GM10248 (cell line): Measurements from ENCODE around the gene RUFY3.
A peak's percentile ranks its signal among the peaks of the same experiment; 100 is the strongest.
"Not testable (repeated sequence)": the region's sequence is repeated elsewhere in the genome, so short reads cannot be mapped to it uniquely, and the experiment has no call there.

Source experiments
- CTCF ChIA-PET: fragments of 300-600 bp; sonication (Branson Sonifier 250); formaldehyde crosslinking; extraction: SDS; loops from one replicate; lab custom pipeline; 2021; ENCODE audit warnings: antibody characterized with exemption; lab: Yijun Ruan, JAX
- POLR2A ChIA-PET: fragments of 350-650 bp; sonication (Branson Sonifier 250); formaldehyde crosslinking; extraction: SDS; loops from one replicate; lab custom pipeline; 2020; ENCODE audit warnings: antibody characterized with exemption; lab: Yijun Ruan, JAX
- DNase-seq: peaks from one replicate; pipeline ENCODE4 v3.0.0; 2012; ENCODE audit errors: extremely low spot score
- TF ChIP-seq, protein P1 (sequence below): IDR thresholded peaks from 2 replicates; pipeline ENCODE4 v1.5.1; 2012; ENCODE audit warnings: mild to moderate bottlenecking, low read depth; ENCODE audit errors: extremely low read depth, missing control alignments, control extremely low read depth

Gene RUFY3

DNA sequence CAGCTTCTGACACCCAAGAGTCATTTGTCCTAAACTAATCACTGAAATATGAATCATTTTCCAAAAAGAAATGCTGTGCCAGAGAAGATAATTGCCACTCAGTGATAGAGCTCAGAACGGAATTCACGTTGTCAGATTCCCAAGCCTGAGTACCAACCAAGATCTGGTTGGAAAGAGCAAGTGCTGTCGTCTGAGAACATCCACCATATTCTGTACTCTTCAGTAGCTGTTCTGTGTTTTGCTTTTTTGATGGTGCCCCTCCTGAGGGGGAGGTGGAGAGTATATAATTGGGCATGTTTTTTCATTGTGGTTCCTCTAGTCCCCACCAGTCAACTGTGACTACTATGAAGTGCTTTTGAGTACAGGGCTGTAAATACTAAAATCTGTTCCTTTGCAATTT lies 13.2 kb downstream of the RUFY3 start:
- TF ChIP-seq, protein P1, sequence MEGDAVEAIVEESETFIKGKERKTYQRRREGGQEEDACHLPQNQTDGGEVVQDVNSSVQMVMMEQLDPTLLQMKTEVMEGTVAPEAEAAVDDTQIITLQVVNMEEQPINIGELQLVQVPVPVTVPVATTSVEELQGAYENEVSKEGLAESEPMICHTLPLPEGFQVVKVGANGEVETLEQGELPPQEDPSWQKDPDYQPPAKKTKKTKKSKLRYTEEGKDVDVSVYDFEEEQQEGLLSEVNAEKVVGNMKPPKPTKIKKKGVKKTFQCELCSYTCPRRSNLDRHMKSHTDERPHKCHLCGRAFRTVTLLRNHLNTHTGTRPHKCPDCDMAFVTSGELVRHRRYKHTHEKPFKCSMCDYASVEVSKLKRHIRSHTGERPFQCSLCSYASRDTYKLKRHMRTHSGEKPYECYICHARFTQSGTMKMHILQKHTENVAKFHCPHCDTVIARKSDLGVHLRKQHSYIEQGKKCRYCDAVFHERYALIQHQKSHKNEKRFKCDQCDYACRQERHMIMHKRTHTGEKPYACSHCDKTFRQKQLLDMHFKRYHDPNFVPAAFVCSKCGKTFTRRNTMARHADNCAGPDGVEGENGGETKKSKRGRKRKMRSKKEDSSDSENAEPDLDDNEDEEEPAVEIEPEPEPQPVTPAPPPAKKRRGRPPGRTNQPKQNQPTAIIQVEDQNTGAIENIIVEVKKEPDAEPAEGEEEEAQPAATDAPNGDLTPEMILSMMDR = no peak
- no peak for DNase-seq
- POLR2A ChIA-PET = no interaction called here
- CTCF ChIA-PET = interaction anchor here (0.7 to 4.1 kb wide), 26 partner anchors 8 to 275 kb away, joined by 3 to 40 read pairs (median 5); partner anchors contain the start of genes MOB1B and RUFY3

DNA sequence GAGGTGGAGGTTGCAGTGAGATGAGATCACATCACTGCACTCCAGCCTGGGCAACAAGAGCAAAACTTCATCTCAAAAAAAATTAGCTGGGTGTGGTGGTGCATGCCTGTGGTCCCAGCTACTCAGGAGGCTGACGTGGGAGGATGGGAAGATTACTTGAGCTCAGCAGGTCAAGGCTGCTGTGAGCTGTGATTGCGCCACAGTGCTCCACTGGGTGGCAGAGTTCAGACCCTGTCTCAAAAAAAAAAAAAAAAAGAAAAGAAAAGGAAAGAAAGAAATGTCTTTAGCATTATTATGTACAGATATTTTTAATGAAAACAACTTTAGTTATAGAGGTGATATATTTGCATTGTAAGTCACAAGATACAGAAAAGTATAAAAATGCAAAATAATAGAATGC lies 14.2 kb downstream of the RUFY3 start:
- CTCF ChIA-PET = interaction anchor here (0.7 to 4.1 kb wide), 16 partner anchors 8 to 274 kb away, joined by 3 to 40 read pairs (median 8); partner anchors contain the start of gene RUFY3
- TF ChIP-seq, protein P1 = peak; percentile 62
- POLR2A ChIA-PET, DNase-seq: not testable (repeated sequence)

GRCh38 chr4:70737006-70737405 lies 15.2 kb downstream of the RUFY3 start:
- DNase-seq = no peak
- POLR2A ChIA-PET = interaction anchor here (0.6 kb wide), 1 partner anchor 21 kb away, joined by 4 read pairs; no protein-coding TSS in a partner anchor
- TF ChIP-seq, protein P1 = no peak
- CTCF ChIA-PET = interaction anchor here (0.6 to 4.1 kb wide), 6 partner anchors 9 to 135 kb away, joined by 3 to 40 read pairs (median 3); partner anchors contain the start of gene RUFY3

- DNase-seq = no peak
- TF ChIP-seq, protein P1 = no peak
- ChIA-PET POLR2A (no interaction called here), CTCF (interaction anchor here (0.6 to 4.1 kb wide), 6 partner anchors 8 to 136 kb away, joined by 3 to 40 read pairs (median 3); partner anchors contain the start of gene RUFY3)
Measured at GRCh38 chr4:70737409-70737808, 15.6 kb downstream of the RUFY3 start.

- no peak for DNase-seq
- CTCF ChIA-PET = interaction anchor here (0.9 to 1.7 kb wide), 3 partner anchors 12 to 36 kb away, joined by 3 to 5 read pairs (median 3); no protein-coding TSS in a partner anchor
- POLR2A ChIA-PET = no interaction called here
- TF ChIP-seq, protein P1 = no peak
Measured at GRCh38 chr4:70739496-70740337, 18.0 kb downstream of the RUFY3 start.

GRCh38 chr4:70741867-70742658 lies 20.3 kb downstream of the RUFY3 start:
- CTCF ChIA-PET = interaction anchor here (1.4 kb wide), 2 partner anchors 8 to 13 kb away, joined by 3 to 4 read pairs; no protein-coding TSS in a partner anchor
- DNase-seq = no peak
- TF ChIP-seq, protein P1 = no peak
- POLR2A ChIA-PET = no interaction called here
